ENCODE measurements around the gene INPP5A. TPM values are rescaled to one million over a fixed set of nuclear protein-coding genes. Genes with fewer than 3 reads are reported as not detected.

INPP5A gene
- total and polyA plus RNA-seq, 5 donors from 2014 or later = 0.66 to 21.3 (median 1.0) TPM

DNA sequence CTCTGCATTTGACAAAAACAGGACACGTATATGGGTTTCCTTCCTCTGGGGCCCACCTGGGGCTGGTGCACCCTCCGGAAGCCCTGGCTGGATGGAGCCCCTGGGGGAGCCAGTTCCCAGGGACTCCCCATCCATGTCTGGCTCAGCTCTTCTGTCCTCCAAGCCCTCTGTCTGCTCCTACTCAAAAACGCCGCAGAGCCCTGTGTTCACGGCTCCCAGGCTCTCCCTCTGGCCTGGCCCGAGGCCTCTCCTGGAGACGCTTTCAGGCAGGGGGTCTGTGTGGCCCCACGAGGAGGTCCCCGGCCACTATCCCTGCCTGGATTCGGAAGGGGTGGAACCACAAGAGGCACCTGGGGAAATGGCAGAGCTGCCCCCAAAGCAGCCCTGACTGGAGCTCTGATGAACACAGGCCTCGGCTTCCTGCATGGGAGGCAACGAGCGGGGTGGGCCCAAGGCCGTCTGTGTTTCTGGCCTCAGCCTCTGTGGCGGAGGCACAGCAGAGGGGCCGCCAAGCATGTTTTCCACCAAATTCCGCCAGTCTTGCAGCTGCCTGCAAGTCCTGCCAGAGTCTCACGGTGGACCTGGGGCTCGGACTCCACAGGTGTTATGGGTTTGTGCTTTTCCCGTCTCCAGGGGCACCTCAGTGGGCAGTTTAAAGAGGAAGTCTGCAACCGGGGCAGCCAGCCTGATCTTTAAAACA, 22.6 kb upstream of the INPP5A start:
- Mint-ChIP-seq H3K4me1 (peaks cover 0 to 2% (median 0%) of the 10 kb centered on the region in 4 donors), H3K4me3 (no peak overlapping the region), H3K27me3 (peaks cover 8% of the 10 kb centered on the region), H3K27ac (no peak overlapping the region), H3K36me3 (no peaks in the 10 kb centered on the region), H3K9me3 (peaks cover 0 to 4% (median 0%) of the 10 kb centered on the region in 7 donors)
- DNase-seq (no peak), ATAC-seq (ENCODE audit: low read depth in 2 of 2) (no peak)
- Histone ChIP-seq H3K27me3 (ENCODE audit: control insufficient read depth, insufficient read depth, low read length) (no peaks in the 10 kb centered on the region), H3K9me3 (ENCODE audit: control insufficient read depth in 2 of 2, low read length in 2 of 2) (no peaks in the 10 kb centered on the region), H3K27ac (ENCODE audit: insufficient read depth, low read length, poor library complexity, severe bottlenecking) (no peak overlapping the region), H3K4me3 (ENCODE audit: low read depth, low read length) (no peak overlapping the region), H3K4me1 (ENCODE audit: control insufficient read depth, insufficient read depth, low read length, poor library complexity, severe bottlenecking) (no peaks in the 10 kb centered on the region), H3K36me3 (ENCODE audit: control insufficient read depth, insufficient read depth, low read length) (no peaks in the 10 kb centered on the region)

DNA sequence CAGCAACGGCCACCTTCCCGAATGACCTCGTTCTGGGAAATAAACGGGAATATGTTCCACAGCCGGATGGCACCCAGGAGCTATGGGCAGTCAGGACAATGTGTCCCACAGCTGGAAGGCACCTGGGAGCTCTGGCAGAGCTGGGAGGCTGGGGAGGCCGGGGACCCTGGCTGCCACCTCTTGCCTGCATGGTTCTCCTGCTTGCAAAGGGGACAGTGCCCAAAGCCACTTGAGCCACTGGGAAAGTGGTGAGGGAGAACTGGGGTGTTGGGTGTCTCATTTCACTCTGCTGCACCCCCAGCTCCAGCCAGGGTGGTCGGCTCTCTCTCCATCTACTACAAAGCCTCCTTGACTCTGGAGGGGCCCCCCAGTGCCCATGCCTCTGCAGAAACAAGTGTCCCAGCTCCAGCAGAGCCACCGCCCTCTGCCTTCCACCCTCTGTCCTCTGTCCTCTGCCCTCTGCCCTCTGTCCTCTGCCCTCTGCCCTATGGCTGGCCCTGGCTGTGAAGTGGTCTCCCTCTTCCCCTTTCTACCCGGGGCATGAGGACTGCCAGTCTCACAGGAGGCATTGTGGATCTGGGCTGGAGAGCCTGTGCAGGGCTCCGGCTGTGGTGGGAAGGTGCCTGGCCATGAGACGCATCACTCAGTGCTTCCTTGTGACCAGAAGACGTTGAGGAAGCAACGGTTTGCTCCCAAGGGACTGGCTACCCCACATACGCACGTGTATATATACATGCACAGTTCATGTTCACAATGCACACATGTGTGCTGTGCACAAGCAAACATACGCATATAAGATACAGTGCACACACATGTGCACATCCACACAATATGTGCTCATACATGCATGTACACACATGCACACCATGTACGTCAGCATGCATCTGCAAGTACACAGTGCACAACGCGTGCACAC, 21.5 kb upstream of the INPP5A start:
- no peaks in the 10 kb centered on the region for H3K36me3 ChIP-seq (ENCODE audit: control insufficient read depth, insufficient read depth, low read length)
- Mint-ChIP-seq H3K27ac (no peak overlapping the region), H3K27me3 (peaks cover 8% of the 10 kb centered on the region), H3K9me3 (peaks cover 0 to 4% (median 0%) of the 10 kb centered on the region in 7 donors), H3K4me1 (peaks cover 0 to 2% (median 0%) of the 10 kb centered on the region in 4 donors), H3K4me3 (no peak overlapping the region), H3K36me3 (no peaks in the 10 kb centered on the region)
- no peak for ATAC-seq (ENCODE audit: low read depth in 2 of 2)
- H3K27ac ChIP-seq (ENCODE audit: insufficient read depth, low read length, poor library complexity, severe bottlenecking) = no peak overlapping the region
- H3K27me3 ChIP-seq (ENCODE audit: control insufficient read depth, insufficient read depth, low read length) = no peaks in the 10 kb centered on the region
- H3K4me1 ChIP-seq (ENCODE audit: control insufficient read depth, insufficient read depth, low read length, poor library complexity, severe bottlenecking) = no peaks in the 10 kb centered on the region
- no peaks in the 10 kb centered on the region for H3K9me3 ChIP-seq (ENCODE audit: control insufficient read depth in 2 of 2, low read length in 2 of 2)
- H3K4me3 ChIP-seq (ENCODE audit: low read depth, low read length) = no peak overlapping the region
- DNase-seq = no peak

DNA sequence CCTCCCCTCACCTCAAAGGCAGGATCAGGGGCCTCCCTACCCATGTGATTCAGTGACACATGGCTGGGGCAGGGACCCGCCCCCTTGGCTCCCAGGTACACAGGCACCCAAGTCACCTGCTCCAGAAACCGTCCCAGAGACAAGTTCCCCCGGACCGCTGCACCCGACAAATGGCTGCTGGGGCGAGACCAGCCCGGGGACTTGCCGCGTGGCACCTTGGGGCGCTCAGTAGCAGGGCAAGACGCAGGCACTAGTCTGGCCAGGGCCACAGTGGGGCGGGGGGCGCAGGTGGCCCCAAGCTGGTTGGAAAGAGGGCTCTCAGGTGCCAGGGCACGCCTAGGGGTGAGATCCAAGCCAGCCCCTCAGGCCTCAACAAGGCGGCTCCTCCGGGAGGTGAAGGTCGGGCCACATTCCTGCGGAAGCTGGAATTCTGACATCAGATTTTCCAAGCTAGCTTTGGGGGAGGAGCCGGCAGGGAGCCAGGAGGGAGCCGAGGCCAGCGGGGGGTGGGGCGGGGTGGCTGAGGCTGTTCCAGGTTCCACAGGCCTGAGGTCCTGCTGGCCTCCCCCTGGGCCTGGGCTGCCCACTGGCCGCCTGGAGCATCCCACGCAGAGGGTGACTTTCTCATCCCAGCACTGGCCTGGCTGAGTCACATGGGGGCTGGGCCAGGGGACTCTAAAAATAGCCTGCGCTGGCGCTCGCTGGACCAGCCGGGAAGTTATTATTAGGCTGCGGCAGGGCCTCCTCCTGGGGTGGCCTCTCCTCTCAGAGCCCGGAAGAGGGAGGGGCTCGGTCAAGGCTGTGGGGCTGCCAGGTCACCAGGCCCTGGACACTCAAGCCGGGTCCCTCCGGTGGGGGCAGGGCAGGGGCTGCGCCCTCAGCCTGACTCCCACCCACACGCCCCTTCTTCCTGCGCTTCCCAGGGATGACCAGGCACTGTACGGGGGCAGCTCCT, 20.5 kb upstream of the INPP5A start:
- Histone ChIP-seq H3K9me3 (ENCODE audit: control insufficient read depth in 2 of 2, low read length in 2 of 2) (no peaks in the 10 kb centered on the region), H3K27ac (ENCODE audit: insufficient read depth, low read length, poor library complexity, severe bottlenecking) (no peak overlapping the region), H3K4me3 (ENCODE audit: low read depth, low read length) (no peak overlapping the region), H3K36me3 (ENCODE audit: control insufficient read depth, insufficient read depth, low read length) (no peaks in the 10 kb centered on the region), H3K27me3 (ENCODE audit: control insufficient read depth, insufficient read depth, low read length) (no peaks in the 10 kb centered on the region), H3K4me1 (ENCODE audit: control insufficient read depth, insufficient read depth, low read length, poor library complexity, severe bottlenecking) (no peaks in the 10 kb centered on the region)
- no peak overlapping the region for H3K4me3 Mint-ChIP-seq
- no peaks in the 10 kb centered on the region for H3K36me3 Mint-ChIP-seq
- H3K27me3 Mint-ChIP-seq = peaks cover 8% of the 10 kb centered on the region
- H3K4me1 Mint-ChIP-seq = peaks cover 0 to 2% (median 0%) of the 10 kb centered on the region in 4 donors
- no peak overlapping the region for H3K27ac Mint-ChIP-seq
- DNase-seq = no peak
- peaks cover 0 to 4% (median 0%) of the 10 kb centered on the region in 7 donors for H3K9me3 Mint-ChIP-seq
- no peak for ATAC-seq (ENCODE audit: low read depth in 2 of 2)

DNA sequence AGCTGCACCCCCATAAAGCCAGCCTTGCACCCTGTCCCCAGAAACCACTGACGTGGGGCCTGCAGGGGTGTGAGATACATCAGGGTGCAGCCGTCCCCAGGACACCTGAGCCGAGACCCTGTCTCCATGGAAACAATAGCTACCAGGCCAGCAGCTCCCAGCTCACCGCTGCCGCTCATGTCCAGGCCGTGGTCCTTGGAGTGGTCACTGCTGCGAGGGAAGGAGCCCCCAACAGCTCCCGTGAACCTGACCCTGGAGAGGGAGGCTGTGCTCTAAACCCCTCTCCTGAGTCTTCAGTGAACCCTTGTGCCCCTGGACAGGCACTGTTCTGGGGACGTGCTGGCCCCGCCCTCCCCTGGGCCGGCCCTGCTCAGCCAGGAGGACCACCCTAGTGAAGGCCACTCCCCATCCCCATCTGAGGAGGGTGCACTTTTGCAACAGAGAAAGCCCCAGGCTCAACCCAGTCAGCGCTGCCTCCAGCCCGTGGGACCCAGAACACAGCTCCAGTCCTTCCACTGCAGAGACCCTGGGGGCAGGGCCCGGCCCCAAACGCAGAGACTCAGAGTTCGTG, 19.6 kb upstream of the INPP5A start:
- DNase-seq (no peak), ATAC-seq (ENCODE audit: low read depth in 2 of 2) (no peak)
- H3K9me3 ChIP-seq (ENCODE audit: control insufficient read depth in 2 of 2, low read length in 2 of 2) = no peaks in the 10 kb centered on the region
- no peaks in the 10 kb centered on the region for H3K36me3 ChIP-seq (ENCODE audit: control insufficient read depth, insufficient read depth, low read length)
- no peak overlapping the region for H3K27ac Mint-ChIP-seq
- no peak overlapping the region for H3K27ac ChIP-seq (ENCODE audit: insufficient read depth, low read length, poor library complexity, severe bottlenecking)
- H3K36me3 Mint-ChIP-seq = no peaks in the 10 kb centered on the region
- H3K4me3 ChIP-seq (ENCODE audit: low read depth, low read length) = no peak overlapping the region
- H3K4me1 ChIP-seq (ENCODE audit: control insufficient read depth, insufficient read depth, low read length, poor library complexity, severe bottlenecking) = no peaks in the 10 kb centered on the region
- H3K4me3 Mint-ChIP-seq = no peak overlapping the region
- peaks cover 0 to 1% (median 0%) of the 10 kb centered on the region in 7 donors for H3K9me3 Mint-ChIP-seq
- H3K4me1 Mint-ChIP-seq = peaks cover 0 to 2% (median 0%) of the 10 kb centered on the region in 4 donors
- H3K27me3 Mint-ChIP-seq = peaks cover 8% of the 10 kb centered on the region
- H3K27me3 ChIP-seq (ENCODE audit: control insufficient read depth, insufficient read depth, low read length) = no peaks in the 10 kb centered on the region

DNA sequence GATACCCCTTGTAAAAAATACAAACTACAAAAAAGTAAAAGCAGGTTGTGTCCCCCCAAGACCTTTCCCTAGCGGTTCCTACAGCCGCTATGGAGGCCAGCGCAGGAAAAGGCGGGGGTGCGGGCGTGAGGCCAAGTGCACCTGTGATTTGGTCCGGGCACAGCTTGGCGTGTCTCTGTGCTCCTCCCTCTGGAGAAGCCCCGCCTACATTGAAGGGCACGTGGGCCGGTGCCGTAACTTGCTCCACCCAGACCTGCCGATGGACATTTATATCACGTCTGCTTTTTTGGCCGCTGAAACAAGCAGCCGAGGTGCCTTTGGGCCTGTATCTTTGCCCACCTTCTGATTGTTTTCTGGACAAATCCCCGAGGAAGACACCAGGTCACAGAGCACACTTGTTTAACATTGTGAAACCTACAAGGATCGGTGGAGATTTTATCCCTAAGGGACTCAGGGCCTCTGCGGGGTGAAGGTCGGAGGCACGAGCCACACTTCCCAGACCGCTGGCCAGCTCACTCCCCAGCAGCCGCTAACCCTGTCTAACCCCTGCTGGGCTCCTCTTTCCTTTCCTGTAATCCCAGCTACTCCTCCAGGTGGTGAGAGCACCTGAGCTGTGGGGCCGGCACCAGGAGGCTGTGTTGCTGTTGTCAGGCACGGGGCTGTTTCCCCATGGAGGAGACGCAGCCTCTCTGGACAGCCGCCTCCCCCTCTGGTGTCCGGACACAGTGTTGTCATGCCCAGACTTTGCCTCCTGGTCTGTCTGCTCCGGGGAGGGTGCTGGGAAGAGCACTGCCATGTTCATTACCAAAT, 18.8 kb upstream of the INPP5A start:
- Mint-ChIP-seq H3K36me3 (no peaks in the 10 kb centered on the region), H3K4me1 (peaks cover 0 to 2% (median 0%) of the 10 kb centered on the region in 4 donors), H3K4me3 (peak overlapping the region in 1 of 4 donors; percentile 44), H3K27ac (no peak overlapping the region), H3K9me3 (no peaks in the 10 kb centered on the region), H3K27me3 (peaks cover 8% of the 10 kb centered on the region)
- Histone ChIP-seq H3K27me3 (ENCODE audit: control insufficient read depth, insufficient read depth, low read length) (no peaks in the 10 kb centered on the region), H3K4me1 (ENCODE audit: control insufficient read depth, insufficient read depth, low read length, poor library complexity, severe bottlenecking) (no peaks in the 10 kb centered on the region), H3K36me3 (ENCODE audit: control insufficient read depth, insufficient read depth, low read length) (no peaks in the 10 kb centered on the region), H3K4me3 (ENCODE audit: low read depth, low read length) (no peak overlapping the region), H3K9me3 (ENCODE audit: control insufficient read depth in 2 of 2, low read length in 2 of 2) (no peaks in the 10 kb centered on the region), H3K27ac (ENCODE audit: insufficient read depth, low read length, poor library complexity, severe bottlenecking) (no peak overlapping the region)
- DNase-seq (no peak), ATAC-seq (ENCODE audit: low read depth in 2 of 2) (no peak)

DNA sequence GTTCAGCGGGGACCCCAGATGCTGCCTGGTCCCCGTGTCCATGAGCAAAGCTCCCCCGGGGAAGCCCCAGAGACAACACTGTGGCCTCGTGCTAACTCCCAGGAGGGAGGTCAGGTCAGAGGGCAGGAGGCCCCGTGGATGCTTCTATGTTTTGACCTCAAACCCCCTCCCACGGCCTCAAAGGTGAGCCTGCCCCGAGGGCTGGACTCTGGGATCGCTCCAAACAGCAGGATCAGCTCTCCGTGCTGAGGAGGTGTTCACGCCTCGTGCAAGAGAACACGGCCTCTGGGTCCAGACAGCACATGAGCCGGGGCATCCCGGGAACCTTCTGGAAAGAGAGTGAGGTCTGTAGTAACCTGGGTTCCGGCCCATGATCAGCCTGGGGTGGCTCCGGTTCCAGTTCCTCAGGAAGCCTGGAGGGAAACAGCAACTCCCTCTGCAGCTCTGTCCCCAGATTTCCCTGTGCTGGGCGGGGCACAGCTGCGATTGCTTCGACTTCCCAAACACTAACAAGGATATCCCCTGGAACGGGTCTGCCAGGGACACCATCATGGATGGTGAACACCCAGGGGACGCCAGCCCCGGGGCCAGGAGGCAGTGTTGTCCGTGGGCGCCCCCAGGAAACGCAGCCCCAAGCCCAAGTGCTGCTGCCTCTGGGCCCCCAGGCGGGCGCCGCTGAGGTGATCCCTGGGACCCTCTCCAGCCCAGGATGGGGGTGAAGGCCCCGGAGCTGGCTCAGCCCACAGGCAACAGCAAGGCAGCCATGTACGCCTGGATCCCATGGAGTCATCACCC, 18.0 kb upstream of the INPP5A start:
- DNase-seq (no peak), ATAC-seq (ENCODE audit: low read depth in 2 of 2) (no peak)
- H3K9me3 Mint-ChIP-seq = peaks cover 0 to 4% (median 0%) of the 10 kb centered on the region in 7 donors
- no peaks in the 10 kb centered on the region for H3K4me1 ChIP-seq (ENCODE audit: control insufficient read depth, insufficient read depth, low read length, poor library complexity, severe bottlenecking)
- H3K4me1 Mint-ChIP-seq = peaks cover 0 to 2% (median 0%) of the 10 kb centered on the region in 4 donors
- peaks cover 15% of the 10 kb centered on the region for H3K27me3 Mint-ChIP-seq
- no peak overlapping the region for H3K27ac ChIP-seq (ENCODE audit: insufficient read depth, low read length, poor library complexity, severe bottlenecking)
- H3K4me3 ChIP-seq (ENCODE audit: low read depth, low read length) = no peak overlapping the region
- H3K27me3 ChIP-seq (ENCODE audit: control insufficient read depth, insufficient read depth, low read length) = no peaks in the 10 kb centered on the region
- no peak overlapping the region for H3K4me3 Mint-ChIP-seq
- no peaks in the 10 kb centered on the region for H3K36me3 Mint-ChIP-seq
- H3K27ac Mint-ChIP-seq = no peak overlapping the region
- H3K9me3 ChIP-seq (ENCODE audit: control insufficient read depth in 2 of 2, low read length in 2 of 2) = no peaks in the 10 kb centered on the region
- no peaks in the 10 kb centered on the region for H3K36me3 ChIP-seq (ENCODE audit: control insufficient read depth, insufficient read depth, low read length)

Data from CD4-positive, CD25-positive, alpha-beta regulatory T cell (primary cell).